ENCODE data around the gene DUSP1. TPM values are rescaled to one million over a fixed set of nuclear protein-coding genes. Genes with fewer than 3 reads are reported as not detected.
A peak's percentile ranks its signal among the peaks of the same experiment; 100 is the strongest.

Gene DUSP1
- total RNA-seq, 1 donor from 2014 or later: 4.2 TPM

DNA sequence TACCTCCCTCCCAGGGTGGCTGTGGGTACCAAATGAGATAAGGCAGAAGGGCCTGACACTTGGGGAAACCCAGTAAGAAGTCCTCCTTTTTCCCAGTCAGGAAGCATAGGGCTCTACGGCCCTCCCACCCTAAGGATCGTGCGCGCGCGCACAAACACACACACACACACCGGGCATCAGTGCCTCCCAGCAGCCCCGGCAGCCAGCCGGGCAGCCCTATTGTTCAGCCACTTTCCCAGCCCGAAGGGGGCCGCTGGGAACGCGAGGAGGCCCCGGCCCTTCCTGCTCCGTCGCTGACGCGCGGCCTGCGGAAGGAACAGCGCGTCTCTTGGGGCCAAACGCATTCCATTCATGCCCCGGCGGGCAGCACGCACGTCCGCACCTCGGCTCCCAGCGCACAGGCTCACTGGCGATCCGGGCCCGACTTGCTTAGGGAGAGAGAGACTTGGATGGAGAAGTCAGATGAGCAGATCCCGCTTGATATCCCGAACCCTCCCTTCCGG lies 22.6 kb downstream of the DUSP1 start:
- Histone ChIP-seq H3K79me2 (ENCODE audit: low read depth) (no peaks in the 10 kb centered on the region), H3F3A (ENCODE audit: low read depth) (no peaks in the 10 kb centered on the region), H3K4me3 (no peak overlapping the region), H2AFZ (replicated peaks) (peak overlapping the region; percentile 92), H3K9ac (no peak overlapping the region), H3K27ac (no peak overlapping the region), H3K4me2 (no peak overlapping the region), H4K20me1 (ENCODE audit: low read depth) (no peaks in the 10 kb centered on the region), H3K36me3 (no peaks in the 10 kb centered on the region), H3K27me3 (peaks cover 5% of the 10 kb centered on the region), H3K9me3 (ENCODE audit: low read depth) (peaks cover 3% of the 10 kb centered on the region), H3K4me1 (no peaks in the 10 kb centered on the region)
- TF ChIP-seq EZH2 (IDR thresholded peaks at IDR 0.05): no peak
- no peak for TF ChIP-seq EZH2phosphoT487 (IDR thresholded peaks at IDR 0.05)
- no peak for TF ChIP-seq CTCF (IDR thresholded peaks at IDR 0.05)
- H3K27ac Mint-ChIP-seq: no peak overlapping the region
- peaks cover 7% of the 10 kb centered on the region for H3K9me3 Mint-ChIP-seq
- H3K27me3 Mint-ChIP-seq (ENCODE audit: insufficient read depth, low read depth): peaks cover 5% of the 10 kb centered on the region
- peaks cover 3% of the 10 kb centered on the region for H3K4me1 Mint-ChIP-seq
- peak; percentile 64 for DNase-seq (ENCODE audit: low spot score)
- H3K4me3 Mint-ChIP-seq: no peak overlapping the region
- H3K36me3 Mint-ChIP-seq: no peaks in the 10 kb centered on the region

DNA sequence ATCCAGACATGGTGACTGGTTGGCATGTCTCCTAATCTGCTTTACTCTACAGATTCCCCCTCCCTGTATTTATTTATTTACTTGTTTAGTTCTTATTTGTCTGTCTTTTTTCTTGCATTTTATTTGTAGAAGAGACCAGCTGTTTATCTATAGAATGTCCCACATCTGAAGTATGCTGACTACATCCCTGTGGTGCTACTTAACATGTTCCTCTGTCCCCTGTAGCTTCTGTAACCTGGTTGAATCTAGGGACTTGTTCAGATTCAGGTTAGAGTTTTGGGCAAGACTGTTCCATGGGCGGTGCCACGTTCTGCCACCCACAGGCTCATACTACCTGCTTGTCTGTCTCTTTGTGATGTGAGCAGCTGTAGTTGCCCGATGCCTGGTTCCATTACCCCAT lies 23.5 kb downstream of the DUSP1 start:
- H3K27ac ChIP-seq: no peak overlapping the region
- Mint-ChIP-seq H3K27me3 (ENCODE audit: insufficient read depth, low read depth) (peaks cover 4% of the 10 kb centered on the region), H3K4me3 (no peak overlapping the region), H3K4me1 (peaks cover 3% of the 10 kb centered on the region), H3K9me3 (peaks cover 7% of the 10 kb centered on the region), H3K27ac (no peak overlapping the region), H3K36me3 (no peaks in the 10 kb centered on the region)
- peaks cover 3% of the 10 kb centered on the region for H3K9me3 ChIP-seq (ENCODE audit: low read depth)
- H3F3A ChIP-seq (ENCODE audit: low read depth): no peaks in the 10 kb centered on the region
- H3K27me3 ChIP-seq: peaks cover 5% of the 10 kb centered on the region
- DNase-seq (ENCODE audit: low spot score): no peak
- no peaks in the 10 kb centered on the region for H3K36me3 ChIP-seq
- no peak overlapping the region for H3K9ac ChIP-seq
- no peak overlapping the region for H2AFZ ChIP-seq (replicated peaks)
- no peaks in the 10 kb centered on the region for H3K4me1 ChIP-seq
- H3K4me3 ChIP-seq: no peak overlapping the region
- no peaks in the 10 kb centered on the region for H4K20me1 ChIP-seq (ENCODE audit: low read depth)
- no peaks in the 10 kb centered on the region for H3K79me2 ChIP-seq (ENCODE audit: low read depth)
- TF ChIP-seq EZH2 (IDR thresholded peaks at IDR 0.05) (no peak), CTCF (IDR thresholded peaks at IDR 0.05) (no peak), EZH2phosphoT487 (IDR thresholded peaks at IDR 0.05) (no peak)
- H3K4me2 ChIP-seq: no peak overlapping the region

- Histone ChIP-seq H3K4me2 (no peak overlapping the region), H2AFZ (replicated peaks) (no peak overlapping the region), H4K20me1 (ENCODE audit: low read depth) (no peaks in the 10 kb centered on the region), H3K9ac (no peak overlapping the region), H3K4me3 (no peak overlapping the region), H3K79me2 (ENCODE audit: low read depth) (no peaks in the 10 kb centered on the region), H3K36me3 (no peaks in the 10 kb centered on the region), H3K27ac (no peak overlapping the region), H3F3A (ENCODE audit: low read depth) (no peaks in the 10 kb centered on the region), H3K4me1 (no peaks in the 10 kb centered on the region), H3K27me3 (peaks cover 5% of the 10 kb centered on the region), H3K9me3 (ENCODE audit: low read depth) (peaks cover 3% of the 10 kb centered on the region)
- H3K36me3 Mint-ChIP-seq: no peaks in the 10 kb centered on the region
- no peak for DNase-seq (ENCODE audit: low spot score)
- peaks cover 7% of the 10 kb centered on the region for H3K9me3 Mint-ChIP-seq
- no peak overlapping the region for H3K27ac Mint-ChIP-seq
- H3K27me3 Mint-ChIP-seq (ENCODE audit: insufficient read depth, low read depth): peaks cover 3% of the 10 kb centered on the region
- peaks cover 3% of the 10 kb centered on the region for H3K4me1 Mint-ChIP-seq
- TF ChIP-seq CTCF (IDR thresholded peaks at IDR 0.05) (no peak), EZH2 (IDR thresholded peaks at IDR 0.05) (no peak), EZH2phosphoT487 (IDR thresholded peaks at IDR 0.05) (no peak)
- no peak overlapping the region for H3K4me3 Mint-ChIP-seq
Measured at GRCh38 chr5:172746725-172747124, 24.3 kb downstream of the DUSP1 start.

All from neural progenitor cell (in vitro differentiated cells).